ENCODE data around the gene PSEN1. TPM values are rescaled to one million over a fixed set of nuclear protein-coding genes. Genes with fewer than 3 reads are reported as not detected.

PSEN1 gene
- polyA plus RNA-seq, 1 donor (not counting 4 experiments of a cell fraction or from before 2014, with no cell fraction given) = 32.6 TPM

DNA sequence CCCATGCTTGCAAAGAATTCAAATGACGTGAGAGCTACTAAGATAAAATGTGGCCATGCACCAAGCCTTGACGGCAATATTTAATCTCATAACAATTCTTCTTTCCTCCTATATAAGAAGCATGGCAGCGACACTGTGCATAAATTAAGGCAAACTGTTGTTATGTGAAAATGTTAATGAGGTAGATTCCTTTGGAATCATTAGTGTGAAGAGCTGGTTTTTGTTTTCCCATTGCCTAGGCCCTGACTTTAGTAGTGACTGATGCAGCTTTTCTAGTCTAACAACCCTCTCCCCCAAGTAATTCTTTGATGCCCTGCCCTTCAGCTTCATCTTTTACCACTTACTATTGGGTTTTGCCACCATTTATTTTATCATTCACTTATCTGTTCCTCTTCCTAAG, 10.6 kb upstream of the PSEN1 start:
- Histone ChIP-seq H3K27ac (ENCODE audit: control insufficient read depth, insufficient read depth, low read length) (no peak overlapping the region), H2AFZ (ENCODE audit: control insufficient read depth, low read length) (no peak overlapping the region), H3K9me3 (ENCODE audit: control insufficient read depth, low read depth, low read length) (no peaks in the 10 kb centered on the region), H3K4me3 (ENCODE audit: control insufficient read depth in 2 of 3, extremely low read depth in 1 of 3, insufficient read depth in 2 of 3, low read depth in 1 of 3, low read length in 3 of 3) (no peak overlapping the region), H3K9ac (ENCODE audit: control insufficient read depth, extremely low read depth, insufficient read depth, low read length) (no peak overlapping the region), H3K79me2 (ENCODE audit: control insufficient read depth, insufficient read depth, low read length) (no peaks in the 10 kb centered on the region), H3K9me1 (ENCODE audit: control insufficient read depth, extremely low read depth, insufficient read depth, low read length) (peaks cover 2% of the 10 kb centered on the region), H3K36me3 (ENCODE audit: control insufficient read depth in 2 of 2, extremely low read depth in 1 of 2, insufficient read depth in 2 of 2, low read length in 2 of 2) (peaks cover 4 to 5% of the 10 kb centered on the region in 2 experiments), H3K27me3 (ENCODE audit: control insufficient read depth, extremely low read depth, insufficient read depth, low read length) (no peaks in the 10 kb centered on the region), H4K20me1 (ENCODE audit: control insufficient read depth, extremely low read depth, insufficient read depth, low read length) (no peaks in the 10 kb centered on the region), H3K4me2 (ENCODE audit: control insufficient read depth, extremely low read depth, insufficient read depth, low read depth, low read length) (no peak overlapping the region), H3K4me1 (ENCODE audit: control insufficient read depth, extremely low read depth, insufficient read depth, low read length) (no peaks in the 10 kb centered on the region)
- no peak for DNase-seq (ENCODE audit: low read depth, low spot score)
- TF ChIP-seq CTCF (optimal IDR thresholded peaks at IDR 0.05 in 1 of 3, IDR thresholded peaks at IDR 0.05 in 1 of 3, conservative IDR thresholded peaks at IDR 0.05 in 1 of 3; ENCODE audit: extremely low read depth in 1 of 3, insufficient read depth in 2 of 3, low read length in 3 of 3) (no peak), EZH2 (IDR thresholded peaks at IDR 0.05; ENCODE audit: low read length) (no peak)
- no peak for FAIRE-seq
- dilution Hi-C loops (cut with MboI; ENCODE audit: extremely low pct_ligation_motif_present, low sequenced_read_pairs) = no loop called here

- peaks cover 18% of the 10 kb centered on the region for H3K79me2 ChIP-seq (ENCODE audit: control insufficient read depth, insufficient read depth, low read length)
- dilution Hi-C loops (cut with MboI; ENCODE audit: extremely low pct_ligation_motif_present, low sequenced_read_pairs) = no loop called here
- no peak for TF ChIP-seq EZH2 (IDR thresholded peaks at IDR 0.05; ENCODE audit: low read length)
- no peak for TF ChIP-seq CTCF (optimal IDR thresholded peaks at IDR 0.05 in 1 of 3, IDR thresholded peaks at IDR 0.05 in 1 of 3, conservative IDR thresholded peaks at IDR 0.05 in 1 of 3; ENCODE audit: extremely low read depth in 1 of 3, insufficient read depth in 2 of 3, low read length in 3 of 3)
- peaks cover 8% of the 10 kb centered on the region for H3K4me1 ChIP-seq (ENCODE audit: control insufficient read depth, extremely low read depth, insufficient read depth, low read length)
- no peak overlapping the region for H3K4me2 ChIP-seq (ENCODE audit: control insufficient read depth, extremely low read depth, insufficient read depth, low read depth, low read length)
- H2AFZ ChIP-seq (ENCODE audit: control insufficient read depth, low read length) = no peak overlapping the region
- H3K9me1 ChIP-seq (ENCODE audit: control insufficient read depth, extremely low read depth, insufficient read depth, low read length) = no peaks in the 10 kb centered on the region
- H3K27me3 ChIP-seq (ENCODE audit: control insufficient read depth, extremely low read depth, insufficient read depth, low read length) = no peaks in the 10 kb centered on the region
- no peaks in the 10 kb centered on the region for H3K36me3 ChIP-seq (ENCODE audit: control insufficient read depth in 2 of 2, extremely low read depth in 1 of 2, insufficient read depth in 2 of 2, low read length in 2 of 2)
- no peak overlapping the region for H3K9ac ChIP-seq (ENCODE audit: control insufficient read depth, extremely low read depth, insufficient read depth, low read length)
- DNase-seq (ENCODE audit: low read depth, low spot score) (no peak), FAIRE-seq (no peak)
- no peak overlapping the region for H3K27ac ChIP-seq (ENCODE audit: control insufficient read depth, insufficient read depth, low read length)
- no peaks in the 10 kb centered on the region for H3K9me3 ChIP-seq (ENCODE audit: control insufficient read depth, low read depth, low read length)
- H3K4me3 ChIP-seq (ENCODE audit: control insufficient read depth in 2 of 3, extremely low read depth in 1 of 3, insufficient read depth in 2 of 3, low read depth in 1 of 3, low read length in 3 of 3) = no peak overlapping the region
- H4K20me1 ChIP-seq (ENCODE audit: control insufficient read depth, extremely low read depth, insufficient read depth, low read length) = no peaks in the 10 kb centered on the region
These were observed 2.5 kb upstream of the PSEN1 start for GRCh38 chr14:73133795-73134194.
